ENCODE data around the gene RDH5. TPM values are rescaled to one million over a fixed set of nuclear protein-coding genes. Genes with fewer than 3 reads are reported as not detected.

RDH5 gene
- total RNA-seq, 1 experiment from 2014 or later: 5.0 TPM

DNA sequence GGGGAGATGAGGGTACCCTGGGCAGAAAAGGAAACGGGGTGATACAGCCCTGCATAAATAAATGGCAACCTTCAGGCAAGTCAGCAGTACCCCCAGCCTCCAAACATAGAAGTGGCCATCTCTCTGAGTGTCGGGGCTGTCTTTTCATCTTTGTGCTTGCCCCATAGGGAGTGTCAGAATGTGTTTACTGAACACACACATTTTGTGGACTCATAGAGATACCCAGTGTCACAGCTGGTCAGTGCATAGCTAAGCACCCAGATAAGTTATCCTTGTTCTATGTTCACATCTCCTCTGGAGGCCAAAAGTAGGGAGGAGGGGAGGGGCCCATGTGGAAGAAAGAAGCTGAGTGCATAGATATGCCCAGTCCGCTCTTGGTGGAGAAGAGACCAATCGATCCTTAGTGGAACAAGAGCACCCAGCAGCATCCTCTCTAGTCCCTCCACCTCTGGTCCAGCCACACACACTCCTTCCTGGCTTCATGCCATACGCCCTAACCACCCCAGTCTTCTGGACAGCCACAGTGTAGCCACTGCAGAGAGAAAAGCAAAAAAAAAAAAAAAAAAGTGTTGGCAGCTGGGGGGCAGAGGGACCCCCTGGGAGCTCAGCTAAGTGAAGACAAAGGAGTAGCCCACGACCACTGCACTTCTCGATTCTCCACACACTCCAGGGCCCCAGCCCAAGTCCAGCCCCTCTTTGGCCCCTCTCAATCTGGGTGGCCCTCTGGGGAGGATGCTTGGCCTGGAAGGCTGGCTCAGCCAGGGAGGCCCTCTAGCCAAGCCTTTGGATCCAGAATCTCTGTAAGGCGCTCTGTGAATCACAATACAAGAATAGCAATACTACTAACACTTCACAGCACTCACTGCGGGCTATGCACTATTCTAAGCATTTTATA, 15.1 kb upstream of the RDH5 start:
- Histone ChIP-seq H3K4me3 (no peak overlapping the region), H3K9me3 (no peaks in the 10 kb centered on the region), H3K36me3 (no peaks in the 10 kb centered on the region), H3K27me3 (no peaks in the 10 kb centered on the region)
- no peak for DNase-seq

DNA sequence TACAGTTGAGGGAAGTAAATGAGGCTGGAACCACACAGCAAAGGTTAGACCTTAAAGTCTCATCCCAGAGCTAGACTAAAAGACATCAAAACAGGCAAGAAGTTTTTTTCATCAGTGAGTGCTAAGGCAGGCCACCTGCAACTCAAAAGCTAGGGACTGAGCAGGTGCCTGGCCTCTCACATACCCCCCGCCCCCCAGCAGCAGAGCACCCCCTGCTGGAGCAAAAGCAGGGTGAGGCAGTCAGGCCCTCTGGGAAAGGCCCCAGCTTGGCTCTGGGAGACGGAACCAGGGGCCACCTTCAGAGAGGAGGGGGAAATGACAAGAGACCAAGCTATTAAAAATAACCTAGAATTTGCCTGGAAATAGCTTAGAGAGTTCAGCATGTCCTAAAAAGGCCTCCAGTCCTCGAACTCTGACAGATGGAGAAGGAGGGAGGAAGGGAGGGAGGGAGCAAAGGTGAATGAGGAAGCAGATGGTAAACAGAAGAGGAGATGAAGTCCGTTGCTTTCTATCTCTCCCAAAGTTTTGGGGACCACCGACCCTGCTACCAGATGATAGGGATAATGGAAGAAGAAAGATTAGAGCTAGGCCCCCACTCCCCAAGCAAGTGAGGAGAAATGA, 14.3 kb upstream of the RDH5 start:
- DNase-seq: no peak
- Histone ChIP-seq H3K9me3 (no peaks in the 10 kb centered on the region), H3K36me3 (no peaks in the 10 kb centered on the region), H3K4me3 (peak overlapping the region; percentile 3; the same call in 1 of the 2 replicates), H3K27me3 (no peaks in the 10 kb centered on the region)

DNA sequence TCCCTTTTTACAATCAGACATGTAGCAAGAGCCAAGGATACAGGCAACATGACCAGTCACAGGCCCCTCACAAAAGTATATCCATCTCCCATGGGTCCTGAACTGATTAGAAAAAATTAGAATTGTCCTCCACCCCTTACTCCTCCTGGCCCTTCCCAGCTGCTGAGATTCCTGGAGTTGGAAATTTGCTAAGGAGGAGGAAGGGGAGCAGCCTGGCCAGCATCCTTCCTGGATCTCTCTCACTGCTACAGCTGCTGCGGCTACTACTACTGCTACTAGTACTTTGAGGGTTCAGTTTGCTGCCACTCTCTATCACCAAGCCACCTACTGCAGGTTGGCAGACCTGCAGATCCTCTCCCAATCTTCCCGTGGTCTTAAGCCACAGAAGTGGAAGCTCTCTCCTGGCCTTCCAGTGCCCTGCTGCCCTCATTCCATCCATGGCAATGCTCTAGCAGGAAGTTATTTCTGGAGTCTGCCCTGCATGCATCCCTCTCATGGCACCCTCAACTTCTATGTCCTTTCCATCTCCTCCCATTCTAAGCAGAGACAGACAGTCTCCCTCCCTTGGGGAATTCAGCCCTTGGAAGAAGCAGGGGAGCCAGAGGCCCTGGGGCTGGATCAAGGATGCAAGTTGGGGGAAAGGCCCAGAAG, 13.5 kb upstream of the RDH5 start:
- no peaks in the 10 kb centered on the region for H3K36me3 ChIP-seq
- H3K27me3 ChIP-seq: no peaks in the 10 kb centered on the region
- no peaks in the 10 kb centered on the region for H3K9me3 ChIP-seq
- peak overlapping the region; percentile 50 for H3K4me3 ChIP-seq
- no peak for DNase-seq

DNA sequence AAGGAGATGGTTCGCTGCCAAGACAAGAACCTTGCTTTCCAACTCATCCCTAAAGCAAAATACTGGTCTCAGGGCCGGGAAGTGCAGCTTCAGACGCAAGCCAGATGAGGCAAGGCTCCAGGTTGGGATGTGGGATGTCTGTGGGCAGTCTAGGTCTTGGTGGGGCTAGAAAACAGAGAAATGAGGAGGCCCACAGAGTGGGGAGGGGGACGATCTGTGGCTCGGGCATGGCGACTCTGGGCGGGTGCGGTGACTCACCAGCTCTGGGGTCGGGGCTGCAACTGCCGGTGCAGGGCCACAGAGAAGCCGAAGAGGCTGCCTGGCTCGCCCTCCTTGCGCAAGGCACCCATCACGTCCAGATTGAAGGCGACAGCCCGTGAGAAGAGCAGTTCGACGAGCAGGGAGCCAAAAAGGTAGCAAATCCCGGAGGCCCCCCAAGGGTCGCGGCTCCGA, 12.9 kb upstream of the RDH5 start:
- no peaks in the 10 kb centered on the region for H3K27me3 ChIP-seq
- peak overlapping the region; percentile 50 for H3K4me3 ChIP-seq
- H3K9me3 ChIP-seq: no peaks in the 10 kb centered on the region
- peak; percentile 43 for DNase-seq
- no peaks in the 10 kb centered on the region for H3K36me3 ChIP-seq

DNA sequence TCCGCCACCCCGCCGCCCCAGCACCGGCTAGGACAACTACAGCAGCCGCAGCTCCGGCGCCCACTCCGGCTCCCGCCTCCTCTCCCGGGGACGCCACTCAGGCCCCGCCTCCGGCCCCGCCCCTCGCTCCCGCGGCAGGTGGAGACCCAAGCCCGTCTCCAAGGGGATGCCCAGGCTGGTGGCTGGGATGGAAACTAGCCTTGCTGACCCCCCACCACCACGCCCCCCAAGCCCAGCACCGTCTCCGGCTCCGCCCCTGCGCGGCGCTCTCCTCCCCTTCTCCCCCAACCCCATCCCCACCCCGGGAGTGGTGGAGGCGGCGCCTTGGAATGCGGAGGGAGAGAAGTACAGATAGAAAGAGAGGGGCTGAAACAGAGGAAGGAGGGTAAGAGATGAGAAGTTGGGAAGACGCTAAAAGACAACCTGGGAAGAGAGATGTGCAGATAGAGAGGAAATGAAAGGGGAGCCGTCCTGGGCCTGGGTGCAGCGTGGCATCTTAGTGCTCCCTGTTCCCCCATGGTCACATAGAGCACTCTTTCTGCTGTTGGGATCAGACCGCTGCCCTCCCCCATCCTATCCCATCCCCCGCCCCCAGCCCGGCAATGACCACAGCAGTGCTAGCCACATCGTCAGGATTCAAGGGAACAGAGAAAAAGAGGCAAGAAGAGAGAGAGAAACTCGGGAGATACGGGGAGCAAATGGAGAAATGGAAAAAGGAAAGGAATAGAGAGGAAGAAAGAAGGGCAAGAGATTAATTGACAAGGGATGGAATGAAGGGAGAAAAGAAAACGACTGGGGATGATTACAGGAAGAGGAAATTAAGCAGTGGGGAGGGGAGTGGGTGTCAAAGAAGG, 12.1 kb upstream of the RDH5 start, which contains the start of gene ITGA7:
Gene ITGA7, minus strand, starts transcription at position 64 of the 854 bp plus-strand sequence. CDS start 222 bp downstream, outside the sequence.
- H3K4me3 ChIP-seq: peak within 1 kb of the TSS; percentile 50
- DNase-seq: peak; percentile 68

DNA sequence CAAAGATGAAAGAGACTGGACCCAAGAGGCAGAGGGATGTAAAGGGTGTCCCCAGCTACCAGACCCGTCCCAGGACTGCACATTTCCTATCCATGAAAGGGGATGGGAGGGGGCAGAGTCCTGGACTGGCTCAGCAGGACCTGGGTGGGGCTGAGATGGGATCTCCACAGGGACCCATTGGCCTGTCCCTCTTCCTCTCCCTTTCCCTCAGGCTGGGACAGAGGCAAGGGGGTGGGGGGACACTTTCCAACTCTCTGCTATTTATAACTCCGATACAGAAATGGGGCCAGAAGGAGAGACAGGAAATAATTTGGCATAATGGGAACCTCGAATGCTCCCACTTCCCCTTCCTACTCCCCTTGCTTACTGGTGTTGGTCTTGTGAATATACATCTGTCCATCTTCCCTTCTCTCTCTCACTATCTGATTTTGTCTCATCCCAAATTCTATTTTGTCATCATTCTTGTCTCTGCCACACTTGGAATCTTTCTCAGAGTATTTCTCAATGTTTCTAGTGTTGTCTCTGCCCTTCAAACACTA, 11.4 kb upstream of the RDH5 start:
- H3K4me3 ChIP-seq: no peak overlapping the region
- DNase-seq: no peak

More for the DNA sequence above, 12.1 kb upstream of the RDH5 start, which contains the start of gene ITGA7:
- H3K27me3 ChIP-seq: no peaks in the 10 kb centered on the region
- H3K9me3 ChIP-seq: no peaks in the 10 kb centered on the region
- H3K36me3 ChIP-seq: no peaks in the 10 kb centered on the region

DNA sequence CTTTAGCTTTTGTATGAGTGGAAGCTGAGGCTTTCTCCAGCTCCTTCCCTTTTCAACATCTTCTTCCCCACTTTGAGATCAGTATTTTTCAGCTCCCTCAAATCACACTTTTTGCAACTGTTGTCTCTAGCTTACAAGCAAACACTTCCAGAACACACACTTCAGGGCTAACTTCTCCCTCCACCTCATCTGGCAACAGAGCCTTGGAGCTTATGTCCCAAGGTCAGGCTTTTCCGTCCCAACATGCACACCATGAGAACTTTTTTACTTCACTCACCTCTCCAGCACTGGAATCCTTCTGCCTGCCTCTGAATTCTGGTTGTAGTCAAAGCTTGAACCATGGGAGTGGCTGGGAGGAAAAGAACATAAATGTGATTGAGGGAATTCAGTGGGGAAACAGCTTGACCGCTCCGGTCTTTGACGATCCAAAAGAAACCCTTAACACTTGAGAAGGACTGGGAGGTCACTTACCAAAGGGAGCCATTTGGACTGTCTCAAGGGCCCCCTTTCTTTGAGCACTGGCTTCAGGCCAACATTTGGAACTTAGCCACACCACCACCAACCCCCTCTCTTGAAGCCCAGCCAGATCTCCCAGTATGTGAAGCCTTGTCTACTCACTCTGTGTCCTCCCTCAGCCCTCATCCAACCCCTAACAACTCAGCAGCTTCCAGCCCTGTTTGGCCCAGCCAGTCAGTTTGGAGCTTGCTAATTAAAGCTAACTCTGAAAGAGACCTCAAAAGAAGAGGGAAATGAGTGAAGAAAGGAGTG, 8.2 kb upstream of the RDH5 start:
- Histone ChIP-seq H3K9me3 (no peaks in the 10 kb centered on the region), H3K36me3 (no peaks in the 10 kb centered on the region), H3K27me3 (no peaks in the 10 kb centered on the region), H3K4me3 (no peak overlapping the region)
- DNase-seq: no peak

More for the DNA sequence above, 11.4 kb upstream of the RDH5 start:
- Histone ChIP-seq H3K9me3 (no peaks in the 10 kb centered on the region), H3K36me3 (no peaks in the 10 kb centered on the region), H3K27me3 (no peaks in the 10 kb centered on the region)

DNA sequence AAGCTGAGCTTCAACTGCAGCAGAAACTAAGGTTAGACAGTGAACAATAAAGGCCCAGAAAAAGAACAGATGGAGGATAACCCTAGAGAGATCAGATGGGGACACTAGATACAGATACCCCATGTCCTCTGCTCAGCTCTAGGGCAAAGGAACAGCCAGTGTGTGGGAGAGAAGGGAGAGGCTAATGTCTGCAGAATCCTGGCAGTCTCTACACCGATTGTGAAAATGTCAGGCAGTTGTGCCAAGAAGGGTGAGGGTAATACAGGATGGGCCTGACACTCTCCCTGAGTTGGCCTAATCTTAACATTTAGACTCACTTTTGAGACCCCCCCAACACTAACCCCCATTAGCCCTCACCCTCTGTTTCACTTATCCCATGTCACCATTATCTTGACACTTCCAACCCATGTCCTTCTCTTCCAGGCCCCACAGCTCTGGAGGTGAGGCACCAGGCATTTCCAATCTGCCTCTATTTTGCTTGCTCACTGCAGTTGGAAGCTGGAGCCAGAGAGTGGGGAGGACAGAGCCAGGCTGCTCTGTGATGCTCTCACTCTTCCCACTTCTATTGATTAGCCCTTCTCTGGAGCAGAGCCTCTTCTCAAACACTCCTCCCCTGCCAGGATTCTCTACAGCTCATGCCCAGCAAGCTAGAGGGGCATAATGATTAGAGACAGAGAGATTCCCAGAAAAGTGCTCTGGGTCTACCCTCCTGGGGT, 7.3 kb upstream of the RDH5 start:
- Histone ChIP-seq H3K36me3 (no peaks in the 10 kb centered on the region), H3K9me3 (no peaks in the 10 kb centered on the region), H3K27me3 (no peaks in the 10 kb centered on the region), H3K4me3 (no peak overlapping the region)
- peak; percentile 40 for DNase-seq

DNA sequence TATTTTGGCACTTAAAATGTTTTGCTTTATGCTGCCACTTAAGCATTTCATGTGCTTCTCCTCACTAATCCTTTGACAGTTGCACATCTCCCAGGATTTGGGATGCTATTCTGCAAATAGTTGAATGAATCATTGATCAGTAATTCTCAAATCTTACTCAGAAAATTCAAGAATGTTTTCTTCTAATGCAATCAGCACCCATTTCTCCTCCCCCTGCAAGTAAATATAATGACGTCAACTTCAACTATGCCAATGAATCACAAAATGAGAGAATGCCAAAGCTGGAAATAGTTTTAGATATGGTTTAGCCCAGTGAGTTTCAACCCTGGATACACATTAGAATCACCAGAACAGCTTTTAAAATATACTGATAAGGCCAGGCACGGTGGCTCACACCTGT, 6.5 kb upstream of the RDH5 start:
- Histone ChIP-seq H3K36me3 (no peaks in the 10 kb centered on the region), H3K27me3 (no peaks in the 10 kb centered on the region)
- no peak for DNase-seq

DNA sequence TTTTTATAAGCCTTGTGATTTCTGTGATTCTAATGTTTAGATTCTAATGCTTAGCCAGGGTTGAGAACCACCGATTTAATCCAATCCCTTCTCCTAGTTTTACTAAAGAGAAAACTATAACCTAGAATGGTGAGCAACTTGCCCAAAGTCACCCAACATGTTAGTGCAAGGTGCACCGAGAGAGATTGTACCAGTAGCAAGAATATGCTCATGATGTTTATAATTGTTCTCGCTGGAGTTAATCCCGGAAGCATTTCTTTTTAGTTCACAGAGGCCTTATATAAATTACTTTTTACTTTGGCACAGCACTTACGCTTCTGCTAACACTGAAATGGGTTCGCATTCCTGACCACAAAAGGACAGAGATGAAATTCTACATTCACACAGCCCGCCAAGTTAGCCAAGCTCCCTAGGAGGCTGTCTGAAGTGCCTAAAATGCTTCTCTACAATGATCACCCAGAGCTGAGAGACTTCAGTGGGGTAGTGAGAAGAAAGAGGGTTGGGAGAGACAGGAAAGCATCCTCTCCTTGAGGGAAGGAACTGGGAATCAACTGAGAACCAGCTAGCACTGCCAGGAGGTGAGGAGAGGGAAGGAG, 4.9 kb upstream of the RDH5 start:
- DNase-seq: no peak

More for the DNA sequence above, 6.5 kb upstream of the RDH5 start:
- H3K4me3 ChIP-seq: no peak overlapping the region
- H3K9me3 ChIP-seq: no peaks in the 10 kb centered on the region

DNA sequence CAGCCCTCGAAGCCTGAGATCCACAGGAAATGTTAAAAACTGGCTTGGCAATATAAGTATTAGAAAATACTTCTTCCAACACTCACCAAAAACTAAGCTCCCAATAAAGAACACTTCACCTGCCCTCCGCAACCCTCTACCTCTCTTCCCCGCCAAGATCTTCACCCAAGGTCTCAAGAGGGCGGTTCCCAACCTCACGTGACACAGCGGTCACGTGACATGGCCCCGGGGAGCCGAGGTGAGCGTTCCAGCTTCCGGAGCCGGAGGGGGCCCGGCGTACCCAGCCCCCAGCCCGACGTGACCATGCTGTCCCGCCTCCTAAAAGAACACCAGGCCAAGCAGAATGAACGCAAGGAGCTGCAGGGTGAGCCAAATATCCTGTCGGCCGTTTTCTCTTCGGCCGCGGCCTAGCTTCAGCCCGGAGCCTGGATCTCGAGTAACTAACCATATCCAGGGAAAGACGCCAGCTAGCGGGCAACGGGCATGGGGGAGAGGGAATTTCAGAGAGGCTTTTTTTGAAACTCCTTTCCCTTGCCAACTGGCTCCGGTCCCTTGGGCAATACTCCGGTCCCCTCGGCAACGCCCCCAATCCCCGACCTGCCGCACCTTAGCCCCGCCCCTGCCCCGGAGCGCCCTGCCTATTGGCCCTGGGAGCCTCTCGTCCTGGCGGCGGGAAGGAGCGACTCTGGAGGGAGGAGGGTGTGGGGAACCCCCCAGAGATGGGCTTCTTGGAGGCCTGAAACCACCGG, 4.2 kb upstream of the RDH5 start, which contains the start of gene BLOC1S1:
Gene BLOC1S1, plus strand, starts transcription at position 214 of the 749 bp plus-strand sequence. Its CDS starts 6 bp downstream, at position 220.
- Histone ChIP-seq H3K27me3 (no peaks in the 10 kb centered on the region), H3K36me3 (no peaks in the 10 kb centered on the region), H3K4me3 (peak within 1 kb of the TSS; percentile 53), H3K9me3 (no peaks in the 10 kb centered on the region)
- DNase-seq: peak; percentile 97

More for the DNA sequence above, 4.9 kb upstream of the RDH5 start:
- no peaks in the 10 kb centered on the region for H3K9me3 ChIP-seq
- H3K4me3 ChIP-seq: peak overlapping the region; percentile 53
- H3K27me3 ChIP-seq: no peaks in the 10 kb centered on the region
- H3K36me3 ChIP-seq: no peaks in the 10 kb centered on the region

DNA sequence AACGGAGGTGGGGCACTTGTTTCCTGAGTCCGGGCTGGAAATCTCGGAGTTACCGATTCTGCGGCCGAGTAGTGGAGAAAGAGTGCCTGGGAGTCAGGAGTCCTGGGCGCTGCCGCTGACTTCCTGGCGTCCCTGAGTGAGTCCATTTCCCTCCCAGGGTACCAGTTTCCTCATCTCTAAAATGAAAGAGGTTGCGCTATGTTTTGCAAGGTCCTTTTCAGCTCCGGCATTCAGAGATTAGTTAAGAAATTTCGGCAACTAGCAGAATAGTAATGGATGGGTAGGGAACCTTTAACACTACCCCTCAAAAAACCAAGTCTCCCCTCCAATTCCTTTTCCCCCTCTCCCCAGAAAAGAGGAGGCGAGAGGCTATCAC, 3.6 kb upstream of the RDH5 start:
- Histone ChIP-seq H3K4me3 (peak overlapping the region; percentile 53), H3K27me3 (no peaks in the 10 kb centered on the region), H3K9me3 (no peaks in the 10 kb centered on the region), H3K36me3 (no peaks in the 10 kb centered on the region)
- no peak for DNase-seq

DNA sequence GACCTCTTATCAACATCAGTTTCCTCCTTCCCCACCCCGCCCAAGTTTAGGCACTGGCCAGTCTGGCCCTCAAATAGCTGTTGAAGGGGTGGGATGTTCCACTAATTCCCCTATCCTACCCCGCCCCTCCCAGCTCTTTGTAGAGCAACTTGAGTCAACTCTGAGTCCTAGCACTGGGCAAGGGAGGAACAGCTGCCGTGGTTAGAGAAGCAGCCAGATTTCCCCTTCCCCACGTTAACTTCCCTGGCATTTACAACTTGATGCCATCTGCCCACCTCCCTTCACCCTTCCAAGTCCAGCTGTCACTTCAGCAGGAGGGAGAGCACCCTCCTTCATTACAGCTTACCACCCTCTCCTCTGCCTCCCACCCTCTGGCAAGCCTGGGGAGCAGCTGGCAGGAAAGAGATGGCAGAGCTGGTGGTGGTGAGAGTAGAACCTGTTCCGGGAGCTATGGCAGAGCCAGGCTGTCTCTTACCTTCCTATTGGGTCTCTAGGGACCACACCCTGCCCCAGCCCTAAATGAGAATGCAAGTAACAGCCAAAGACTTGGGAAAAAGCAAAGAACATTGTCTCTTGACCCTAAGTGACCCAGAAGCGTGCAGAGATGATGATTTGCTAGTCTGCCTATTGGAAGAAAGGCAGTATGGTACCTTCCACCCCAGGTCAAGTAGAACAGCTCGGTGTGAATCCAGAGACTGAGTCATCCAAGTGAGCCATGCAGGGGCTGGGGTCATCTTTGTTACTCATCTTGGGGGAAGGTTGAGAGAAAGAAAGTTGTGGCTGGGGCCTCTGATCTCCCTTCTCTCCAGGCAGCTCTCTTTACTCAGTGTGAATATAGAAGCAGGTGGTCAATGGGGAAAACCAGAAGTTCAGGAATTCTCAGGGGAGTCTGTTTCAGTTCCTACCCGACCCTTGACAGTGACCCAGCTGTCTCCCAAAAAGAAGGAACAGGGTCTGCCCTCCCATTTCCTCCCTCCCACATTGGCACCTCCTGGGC, 2.9 kb upstream of the RDH5 start:
- Histone ChIP-seq H3K27me3 (no peaks in the 10 kb centered on the region), H3K9me3 (no peaks in the 10 kb centered on the region), H3K4me3 (peak overlapping the region; percentile 53), H3K36me3 (no peaks in the 10 kb centered on the region)
- peak; percentile 91 for DNase-seq

Measured in MG63 (cell line).